Measurements from ENCODE around the gene TSPY8. TPM values are rescaled to one million over a fixed set of nuclear protein-coding genes. Genes with fewer than 3 reads are reported as not detected.
"Not testable (repeated sequence)": the region's sequence is repeated elsewhere in the genome, so short reads cannot be mapped to it uniquely, and the experiment has no call there.

TSPY8 gene, protein sequence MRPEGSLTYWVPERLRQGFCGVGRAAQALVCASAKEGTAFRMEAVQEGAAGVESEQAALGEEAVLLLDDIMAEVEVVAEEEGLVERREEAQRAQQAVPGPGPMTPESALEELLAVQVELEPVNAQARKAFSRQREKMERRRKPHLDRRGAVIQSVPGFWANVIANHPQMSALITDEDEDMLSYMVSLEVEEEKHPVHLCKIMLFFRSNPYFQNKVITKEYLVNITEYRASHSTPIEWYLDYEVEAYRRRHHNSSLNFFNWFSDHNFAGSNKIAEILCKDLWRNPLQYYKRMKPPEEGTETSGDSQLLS
- not detected for total RNA-seq
- long read RNA-seq: 0 reads

DNA sequence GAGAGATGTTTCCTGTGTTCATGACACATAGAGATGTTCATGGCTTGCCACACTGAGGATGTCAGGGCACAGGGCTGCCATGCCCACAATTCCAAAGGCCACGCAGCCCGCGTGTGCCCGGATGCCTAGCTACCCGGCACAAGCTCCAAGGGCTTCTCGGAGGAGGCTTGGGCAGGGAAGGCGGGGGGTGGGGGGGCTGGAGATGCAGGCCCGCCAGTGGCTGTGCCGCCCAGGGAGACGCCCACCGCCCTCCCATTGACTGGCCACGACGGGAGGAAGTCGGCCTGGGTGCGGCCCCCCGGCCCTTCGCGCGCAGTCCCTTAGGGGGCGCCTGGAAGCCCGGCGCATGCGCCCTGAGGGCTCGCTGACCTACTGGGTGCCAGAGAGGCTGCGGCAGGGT lies at the start of gene TSPY8:
Gene TSPY8, plus strand, starts transcription at position 301 of the 400 bp plus-strand sequence. Its CDS starts 46 bp downstream, at position 347.
- no CpG with 5 or more reads among the region's 25 CpGs for WGBS (ENCODE audit: insufficient coverage, low coverage, low lambda C conversion rate, missing lambda C conversion rate)

DNA sequence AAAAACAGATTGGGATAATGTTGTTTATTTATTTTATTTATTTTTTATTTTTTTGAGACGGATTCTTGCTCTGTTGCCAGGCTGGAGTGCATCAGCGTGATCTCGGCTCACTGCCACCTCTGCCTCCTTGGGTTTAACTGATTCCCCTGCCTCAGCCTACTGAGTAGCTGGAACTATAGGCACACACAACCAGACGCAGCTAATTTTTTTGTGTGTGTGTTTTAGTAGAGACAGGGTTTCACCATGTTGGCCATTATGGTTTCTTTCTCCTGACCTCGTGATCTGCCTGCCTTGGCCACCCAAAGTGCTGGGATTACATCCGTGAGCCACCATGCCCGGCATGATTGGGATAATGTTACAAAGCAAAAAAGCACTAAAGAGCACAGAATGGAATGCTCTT lies 36.6 kb upstream of the TSPY8 start:
- no peak for ATAC-seq
- Histone ChIP-seq H3K4me1 (no peaks in the 10 kb centered on the region), H3K4me3 (no peak overlapping the region), H3K9me3 (no peaks in the 10 kb centered on the region), H3K27ac (no peak overlapping the region), H3K27me3 (no peaks in the 10 kb centered on the region), H3K36me3 (no peaks in the 10 kb centered on the region)
- no CpG with 5 or more reads among the region's 7 CpGs for WGBS (ENCODE audit: insufficient coverage, low coverage, low lambda C conversion rate, missing lambda C conversion rate)
- TF ChIP-seq, protein P1, sequence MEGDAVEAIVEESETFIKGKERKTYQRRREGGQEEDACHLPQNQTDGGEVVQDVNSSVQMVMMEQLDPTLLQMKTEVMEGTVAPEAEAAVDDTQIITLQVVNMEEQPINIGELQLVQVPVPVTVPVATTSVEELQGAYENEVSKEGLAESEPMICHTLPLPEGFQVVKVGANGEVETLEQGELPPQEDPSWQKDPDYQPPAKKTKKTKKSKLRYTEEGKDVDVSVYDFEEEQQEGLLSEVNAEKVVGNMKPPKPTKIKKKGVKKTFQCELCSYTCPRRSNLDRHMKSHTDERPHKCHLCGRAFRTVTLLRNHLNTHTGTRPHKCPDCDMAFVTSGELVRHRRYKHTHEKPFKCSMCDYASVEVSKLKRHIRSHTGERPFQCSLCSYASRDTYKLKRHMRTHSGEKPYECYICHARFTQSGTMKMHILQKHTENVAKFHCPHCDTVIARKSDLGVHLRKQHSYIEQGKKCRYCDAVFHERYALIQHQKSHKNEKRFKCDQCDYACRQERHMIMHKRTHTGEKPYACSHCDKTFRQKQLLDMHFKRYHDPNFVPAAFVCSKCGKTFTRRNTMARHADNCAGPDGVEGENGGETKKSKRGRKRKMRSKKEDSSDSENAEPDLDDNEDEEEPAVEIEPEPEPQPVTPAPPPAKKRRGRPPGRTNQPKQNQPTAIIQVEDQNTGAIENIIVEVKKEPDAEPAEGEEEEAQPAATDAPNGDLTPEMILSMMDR (IDR thresholded peaks at IDR 0.05): no peak
- TF ChIP-seq POLR2A (IDR thresholded peaks at IDR 0.05): no peak
- intact Hi-C loops (cut with DNase I): no loop called here
- no peak for DNase-seq

More for the DNA sequence above, at the start of gene TSPY8:
- H3K4me3 ChIP-seq; H3K36me3 ChIP-seq; intact Hi-C loops (cut with DNase I); H3K4me1 ChIP-seq; H3K27ac ChIP-seq; H3K27me3 ChIP-seq; DNase-seq; ATAC-seq; H3K9me3 ChIP-seq: not testable (repeated sequence)

DNA sequence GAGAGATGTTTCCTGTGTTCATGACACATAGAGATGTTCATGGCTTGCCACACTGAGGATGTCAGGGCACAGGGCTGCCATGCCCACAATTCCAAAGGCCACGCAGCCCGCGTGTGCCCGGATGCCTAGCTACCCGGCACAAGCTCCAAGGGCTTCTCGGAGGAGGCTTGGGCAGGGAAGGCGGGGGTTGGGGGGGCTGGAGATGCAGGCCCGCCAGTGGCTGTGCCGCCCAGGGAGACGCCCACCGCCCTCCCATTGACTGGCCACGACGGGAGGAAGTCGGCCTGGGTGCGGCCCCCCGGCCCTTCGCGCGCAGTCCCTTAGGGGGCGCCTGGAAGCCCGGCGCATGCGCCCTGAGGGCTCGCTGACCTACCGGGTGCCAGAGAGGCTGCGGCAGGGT lies 20.4 kb upstream of the TSPY8 start, which contains the start of gene TSPY4:
Gene TSPY4, plus strand, starts transcription at position 301 of the 400 bp plus-strand sequence. Its CDS starts 46 bp downstream, at position 347.
- ATAC-seq; H3K36me3 ChIP-seq; H3K27me3 ChIP-seq; H3K4me3 ChIP-seq; intact Hi-C loops (cut with DNase I); DNase-seq; H3K4me1 ChIP-seq; H3K27ac ChIP-seq; H3K9me3 ChIP-seq: not testable (repeated sequence)
- WGBS (ENCODE audit: insufficient coverage, low coverage, low lambda C conversion rate, missing lambda C conversion rate): no CpG with 5 or more reads among the region's 26 CpGs

DNA sequence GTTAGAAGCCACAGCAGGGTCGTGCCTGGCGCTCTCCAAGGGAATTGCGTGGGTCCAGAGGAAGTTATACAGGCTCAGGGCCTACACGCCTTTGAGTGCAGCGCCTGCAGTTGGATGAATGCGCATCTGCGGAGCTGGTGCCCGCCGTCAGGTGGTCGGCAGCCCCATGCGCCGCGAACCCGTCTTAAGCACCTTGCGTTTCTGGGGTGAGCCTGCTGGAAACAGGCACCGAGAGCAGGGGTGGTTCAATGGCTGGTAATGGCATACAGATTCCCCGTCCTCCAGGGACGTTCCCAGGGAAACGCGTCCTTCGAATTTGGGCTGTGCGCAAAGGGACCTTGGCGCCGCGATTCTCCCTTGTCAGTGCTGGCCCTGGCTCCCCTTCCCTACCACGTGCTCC lies 38.9 kb downstream of the TSPY8 start:
- ATAC-seq; intact Hi-C loops (cut with DNase I); H3K9me3 ChIP-seq; H3K27me3 ChIP-seq; H3K4me3 ChIP-seq; H3K27ac ChIP-seq; H3K36me3 ChIP-seq; H3K4me1 ChIP-seq: not testable (repeated sequence)
- DNase-seq: peak in 1 of 3 donors; percentile 39
- WGBS (ENCODE audit: insufficient coverage, low coverage, low lambda C conversion rate, missing lambda C conversion rate): no CpG with 5 or more reads among the region's 26 CpGs

DNA sequence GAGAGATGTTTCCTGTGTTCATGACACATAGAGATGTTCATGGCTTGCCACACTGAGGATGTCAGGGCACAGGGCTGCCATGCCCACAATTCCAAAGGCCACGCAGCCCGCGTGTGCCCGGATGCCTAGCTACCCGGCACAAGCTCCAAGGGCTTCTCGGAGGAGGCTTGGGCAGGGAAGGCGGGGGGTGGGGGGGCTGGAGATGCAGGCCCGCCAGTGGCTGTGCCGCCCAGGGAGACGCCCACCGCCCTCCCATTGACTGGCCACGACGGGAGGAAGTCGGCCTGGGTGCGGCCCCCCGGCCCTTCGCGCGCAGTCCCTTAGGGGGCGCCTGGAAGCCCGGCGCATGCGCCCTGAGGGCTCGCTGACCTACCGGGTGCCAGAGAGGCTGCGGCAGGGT lies 40.5 kb downstream of the TSPY8 start, which contains the start of gene TSPY3:
Gene TSPY3, plus strand, starts transcription at position 301 of the 400 bp plus-strand sequence. Its CDS starts 46 bp downstream, at position 347.
- H3K4me3 ChIP-seq; ATAC-seq; DNase-seq; H3K4me1 ChIP-seq; intact Hi-C loops (cut with DNase I); H3K27ac ChIP-seq; H3K36me3 ChIP-seq; H3K27me3 ChIP-seq; H3K9me3 ChIP-seq: not testable (repeated sequence)
- WGBS (ENCODE audit: insufficient coverage, low coverage, low lambda C conversion rate, missing lambda C conversion rate): no CpG with 5 or more reads among the region's 26 CpGs

Small RNA genes lying within 50 kb of the gene (small RNA-seq; reads per million reads assigned to genes)
- gene AC006158.1: 0 reads per million in 2 experiments

Other genes starting within 250 kb of the TSPY8 start
- not detected for gene TSPY4, start 20.3 kb upstream of the TSPY8 start, total RNA-seq
- gene TSPY3, start 40.6 kb downstream of the TSPY8 start, total RNA-seq: not detected
- gene TSPY1, start 109.2 kb downstream of the TSPY8 start, total RNA-seq: not detected
- not detected for gene TSPY9, start 129.5 kb downstream of the TSPY8 start, total RNA-seq
- gene TSPY10, start 170.1 kb downstream of the TSPY8 start, total RNA-seq: not detected

Data from right lobe of liver (tissue), 6 donors.